Activated CD4-positive, CD25-positive, alpha-beta regulatory T cell treated with anti-CD3 and anti-CD28 coated beads, Interleukin-2, amount 50 U/mL, for 24 hours (primary cell): Measurements from ENCODE around the gene C19orf25.

Experiments used
- ATAC-seq, 2 donors: fragments of 150-1000 bp; cut with Tn5 transposase; one replicate each; pipeline ENCODE4 v1.10.0; 2021; ENCODE audit warnings: mild to moderate bottlenecking in 1 of 2, moderate library complexity in 1 of 2

Gene C19orf25

DNA sequence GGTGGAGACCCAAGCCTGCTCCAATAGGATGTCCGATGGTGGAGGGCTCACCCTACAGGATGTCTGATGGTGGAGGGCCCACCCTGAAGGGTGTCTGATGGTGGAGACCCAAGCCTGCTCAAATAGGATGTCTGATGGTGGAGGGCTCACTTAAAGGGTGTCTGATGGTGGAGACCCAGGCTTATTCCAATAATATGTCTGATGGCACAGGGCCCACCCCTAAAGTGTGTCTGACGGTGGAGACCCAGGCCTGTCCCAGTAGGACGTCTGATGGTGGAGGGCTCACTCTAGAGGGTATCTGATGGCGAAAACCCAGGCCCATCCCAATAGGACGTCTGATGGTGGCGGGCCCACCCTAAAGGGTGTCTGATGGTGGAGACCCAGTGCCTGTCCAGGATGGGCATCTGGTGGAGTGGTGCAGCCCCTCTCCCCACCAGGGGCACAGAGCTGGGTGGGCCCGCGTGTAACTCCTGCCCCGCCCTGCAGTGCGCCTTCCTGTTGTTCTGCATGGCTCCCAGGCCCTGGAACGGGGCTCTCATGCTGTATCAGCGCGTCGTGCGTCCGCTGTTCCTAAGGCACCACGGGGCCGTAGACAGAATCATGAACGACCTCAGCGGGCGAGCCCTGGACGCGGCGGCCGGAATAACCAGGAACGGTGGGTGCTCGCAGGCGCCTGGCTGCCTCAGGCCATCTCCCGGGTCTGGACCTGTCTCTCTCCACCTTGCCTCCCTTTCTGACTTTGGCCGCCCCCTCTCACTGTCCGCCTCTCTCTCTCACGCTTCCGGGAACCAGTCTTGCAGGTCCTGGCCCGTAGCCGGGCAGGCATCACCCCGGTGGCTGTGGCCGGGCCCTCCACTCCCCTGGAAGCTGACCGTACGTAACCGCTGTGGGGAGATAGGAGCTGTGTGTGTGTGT is 17.0 kb upstream of the C19orf25 start:
- ATAC-seq = no peak

GRCh38 chr19:1495051-1495798 is 16.2 kb upstream of the C19orf25 start:
- no peak for ATAC-seq

- no peak for ATAC-seq
These were observed 15.2 kb upstream of the C19orf25 start for GRCh38 chr19:1494115-1494815.

DNA sequence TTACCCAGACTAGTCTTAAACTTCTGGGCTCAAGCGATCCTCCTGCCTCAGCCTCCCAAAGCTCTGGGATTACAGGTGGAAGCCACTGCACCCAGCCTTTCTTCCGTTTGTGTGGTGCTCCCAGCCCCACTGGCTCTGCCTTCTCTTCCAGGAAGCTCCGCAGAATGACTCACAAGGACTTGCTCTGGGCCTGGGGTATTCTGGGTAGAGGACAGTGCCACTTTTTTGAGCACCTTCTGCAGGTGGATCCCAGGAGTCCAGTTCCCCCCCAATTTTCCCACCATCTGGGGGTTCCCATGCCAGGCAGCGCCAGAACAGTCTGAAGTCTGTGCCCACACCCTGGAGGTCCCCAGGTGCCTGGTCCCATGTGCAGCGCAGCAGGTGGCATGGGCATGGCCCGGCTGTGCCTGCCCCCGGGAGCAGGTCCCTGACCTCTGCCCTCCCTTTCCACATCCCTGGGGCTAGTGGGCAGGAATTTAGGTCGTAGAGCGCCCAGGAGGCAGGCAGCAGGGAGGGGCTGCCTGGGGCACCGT is 13.5 kb upstream of the C19orf25 start:
- no peak for ATAC-seq

DNA sequence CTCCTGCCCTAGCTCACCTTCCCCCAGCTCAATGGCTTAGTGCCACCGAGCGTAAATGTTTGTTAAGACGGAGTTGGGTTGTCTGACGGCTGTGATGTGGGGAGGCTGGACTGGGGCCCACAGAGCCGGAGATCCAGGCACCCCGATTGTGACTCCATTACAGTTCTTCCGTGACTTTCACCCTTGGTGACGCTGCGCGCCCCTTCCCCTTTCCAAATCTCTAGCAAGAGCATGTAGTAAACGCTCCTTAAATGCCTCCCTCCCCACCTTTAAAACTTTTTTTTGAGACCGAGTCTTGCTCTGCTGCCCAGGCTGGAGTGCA is 12.8 kb upstream of the C19orf25 start:
- no peak for ATAC-seq

DNA sequence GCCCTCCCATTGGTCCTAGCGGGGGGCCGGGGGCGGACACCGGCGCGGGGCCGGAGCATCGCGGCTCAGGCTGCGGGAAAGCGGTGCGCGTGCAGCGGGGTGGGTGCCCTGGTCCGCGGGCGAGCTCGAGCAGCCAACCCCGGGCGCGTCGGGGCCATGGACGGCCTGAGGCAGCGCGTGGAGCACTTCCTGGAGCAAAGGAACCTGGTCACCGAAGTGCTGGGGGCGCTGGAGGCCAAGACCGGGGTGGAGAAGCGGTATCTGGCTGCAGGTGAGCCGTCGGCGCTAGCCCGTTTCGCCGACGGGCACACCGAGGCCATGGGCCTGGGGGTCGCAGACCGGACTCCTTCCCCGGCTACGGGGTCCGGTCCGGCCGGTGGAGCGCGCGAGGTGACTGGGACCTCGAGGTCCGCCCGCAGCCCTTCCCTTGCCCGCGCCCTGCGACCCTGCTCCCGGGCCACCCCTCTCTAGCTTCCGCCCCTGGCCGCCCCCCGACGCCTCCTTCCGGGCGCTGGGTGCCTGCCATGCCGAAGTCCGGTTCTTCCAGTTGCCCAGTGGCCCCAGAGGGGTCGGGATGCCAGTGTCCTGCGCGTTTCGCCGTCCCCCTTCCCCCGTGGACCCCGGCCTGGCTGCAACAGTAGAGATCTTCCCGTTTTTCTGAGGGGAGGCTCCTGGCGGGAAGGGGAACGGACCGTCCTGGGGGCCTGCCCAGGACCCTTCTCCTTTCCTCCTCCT is 12.3 kb upstream of the C19orf25 start, which contains the start of gene REEP6:
Gene REEP6 (plus strand): TSS at position 68 of the 735 bp plus-strand sequence. CDS start 89 bp downstream, at position 157.
- ATAC-seq = no peak

DNA sequence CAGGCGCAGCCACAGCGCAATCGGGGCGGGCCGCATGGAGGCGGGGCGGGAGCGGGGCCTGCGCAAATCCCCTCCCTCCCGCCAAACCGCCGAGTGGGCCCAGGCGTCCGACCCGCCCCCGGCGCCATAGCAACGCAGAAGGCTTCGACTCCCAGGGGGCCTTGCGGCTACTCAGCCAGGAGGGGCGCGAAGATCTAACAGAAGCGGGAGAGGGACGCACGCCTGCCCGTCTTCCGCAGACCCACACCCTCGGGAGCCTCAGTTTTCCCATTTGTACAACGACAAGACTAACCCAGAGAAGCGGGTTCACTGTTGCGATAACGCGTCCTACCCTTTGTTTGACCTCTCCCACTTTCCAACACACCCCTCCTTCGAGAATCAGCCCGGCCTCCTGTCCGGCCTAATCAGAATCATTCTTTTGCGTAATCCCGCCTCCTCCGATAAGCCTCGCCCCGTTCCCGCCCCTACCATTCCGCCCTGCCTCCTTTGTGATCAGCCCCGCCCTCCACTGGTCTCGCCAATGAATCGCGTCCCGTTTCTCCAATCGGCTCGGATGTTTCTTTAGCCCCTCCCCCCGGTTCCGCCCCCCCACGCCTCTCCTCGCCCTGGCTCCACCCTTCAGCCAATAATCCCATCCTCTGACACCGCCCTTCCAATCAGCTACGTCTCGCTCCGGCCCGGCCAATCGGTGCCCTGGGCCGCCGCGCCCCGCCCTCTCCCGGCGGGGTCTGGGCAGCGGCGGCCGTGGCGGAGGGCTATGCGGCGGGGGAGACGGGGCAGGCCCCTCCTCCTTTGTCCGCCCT is 11.5 kb upstream of the C19orf25 start, which contains the start of gene PCSK4:
Gene PCSK4 (minus strand): TSS at position 40 of the 803 bp plus-strand sequence. CDS start 4 bp downstream, at position 36.
- ATAC-seq = peak; percentile 90 to 91

DNA sequence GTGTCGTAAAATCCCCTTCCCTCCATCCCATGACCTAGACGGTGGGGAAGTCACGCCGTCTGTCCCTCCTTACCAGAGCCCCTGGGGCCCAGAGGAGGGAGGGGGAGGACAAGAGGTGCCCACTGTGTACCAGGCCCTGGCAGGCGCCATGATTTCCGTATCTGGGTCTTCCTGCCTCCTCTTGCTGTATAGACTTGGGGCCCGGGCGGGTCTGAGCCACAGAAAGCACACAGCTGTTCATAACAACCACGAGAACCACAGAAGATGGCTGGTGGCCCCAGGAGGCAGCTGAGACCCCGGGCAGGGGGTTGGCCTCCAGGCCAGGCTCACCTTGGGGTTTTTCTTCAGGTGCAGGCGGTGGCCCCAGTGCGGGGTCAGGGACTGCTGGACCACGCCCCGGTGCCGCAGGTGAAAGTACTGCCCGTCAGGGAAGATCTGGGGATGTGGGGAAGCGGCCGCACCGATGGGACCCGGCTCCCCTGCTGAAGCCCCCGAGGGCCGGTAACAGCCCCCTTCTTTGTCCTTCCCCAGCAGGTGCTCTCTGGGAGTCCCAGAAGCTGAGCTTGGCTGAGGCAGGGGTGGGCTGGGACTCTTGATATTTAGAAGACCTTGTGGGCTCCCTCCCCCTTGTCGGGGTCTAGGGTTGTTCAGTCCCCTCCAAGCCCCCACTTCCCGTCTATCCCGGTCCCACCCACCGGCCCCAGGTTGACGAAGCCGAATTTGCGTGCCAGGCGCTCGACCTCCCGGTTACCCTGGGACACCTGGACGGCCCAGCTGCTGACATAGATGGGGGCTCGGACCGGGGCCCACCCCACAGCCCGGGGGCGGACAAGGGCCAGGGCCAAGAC is 10.7 kb upstream of the C19orf25 start:
- ATAC-seq = no peak

- no peak for ATAC-seq
These were observed 9.2 kb upstream of the C19orf25 start for GRCh38 chr19:1488282-1488601.

- ATAC-seq = no peak
These were observed 8.7 kb upstream of the C19orf25 start for GRCh38 chr19:1487576-1488281.

GRCh38 chr19:1486720-1487575 is 7.9 kb upstream of the C19orf25 start:
- ATAC-seq = no peak

GRCh38 chr19:1483979-1484428 is 5.0 kb upstream of the C19orf25 start:
- no peak for ATAC-seq

DNA sequence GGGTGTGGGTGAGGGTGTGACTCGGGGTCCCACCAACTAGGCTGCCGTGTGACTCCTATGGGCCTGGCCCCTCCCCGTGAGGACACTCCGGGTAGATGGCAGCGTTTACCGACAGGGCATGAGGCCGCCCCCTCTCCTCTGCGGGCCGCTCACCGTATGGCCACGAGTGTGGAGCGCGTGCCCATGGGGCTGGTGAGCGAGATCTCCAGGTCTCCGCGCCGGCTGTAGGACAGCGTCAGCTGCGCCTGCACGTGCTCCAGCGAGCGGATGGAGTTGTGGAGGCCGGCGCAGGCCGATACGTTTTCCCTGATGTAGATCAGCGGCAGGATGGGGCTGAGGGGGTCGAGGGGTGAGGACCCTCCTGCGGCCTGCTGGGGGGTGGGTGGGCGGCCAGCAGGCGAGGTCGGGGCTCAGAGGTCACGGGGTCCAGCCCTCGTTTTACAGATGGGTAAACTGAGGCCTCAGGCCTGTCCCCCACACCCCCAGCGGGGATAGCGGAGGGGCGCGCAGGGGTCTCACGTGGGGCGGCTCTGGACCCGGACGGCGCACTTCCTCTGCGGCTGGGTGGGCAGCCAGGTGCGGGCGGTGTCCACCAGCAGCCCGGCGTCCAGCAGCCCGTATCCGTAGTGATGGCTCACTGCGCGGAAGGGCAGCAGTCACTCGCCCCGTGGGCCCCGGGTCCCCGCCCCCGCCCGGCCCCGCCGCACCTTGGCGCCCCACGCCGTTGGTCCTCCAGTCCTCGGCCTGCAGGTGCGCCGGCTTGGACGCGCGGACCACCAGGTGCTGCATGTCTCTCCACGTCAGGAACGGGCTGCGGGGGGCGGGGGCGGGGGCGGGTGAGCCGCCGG is 4.3 kb upstream of the C19orf25 start:
- ATAC-seq = no peak

GRCh38 chr19:1482361-1483130 is 3.5 kb upstream of the C19orf25 start:
- no peak for ATAC-seq

- no peak for ATAC-seq
These were observed 2.9 kb upstream of the C19orf25 start for GRCh38 chr19:1481893-1482360.

DNA sequence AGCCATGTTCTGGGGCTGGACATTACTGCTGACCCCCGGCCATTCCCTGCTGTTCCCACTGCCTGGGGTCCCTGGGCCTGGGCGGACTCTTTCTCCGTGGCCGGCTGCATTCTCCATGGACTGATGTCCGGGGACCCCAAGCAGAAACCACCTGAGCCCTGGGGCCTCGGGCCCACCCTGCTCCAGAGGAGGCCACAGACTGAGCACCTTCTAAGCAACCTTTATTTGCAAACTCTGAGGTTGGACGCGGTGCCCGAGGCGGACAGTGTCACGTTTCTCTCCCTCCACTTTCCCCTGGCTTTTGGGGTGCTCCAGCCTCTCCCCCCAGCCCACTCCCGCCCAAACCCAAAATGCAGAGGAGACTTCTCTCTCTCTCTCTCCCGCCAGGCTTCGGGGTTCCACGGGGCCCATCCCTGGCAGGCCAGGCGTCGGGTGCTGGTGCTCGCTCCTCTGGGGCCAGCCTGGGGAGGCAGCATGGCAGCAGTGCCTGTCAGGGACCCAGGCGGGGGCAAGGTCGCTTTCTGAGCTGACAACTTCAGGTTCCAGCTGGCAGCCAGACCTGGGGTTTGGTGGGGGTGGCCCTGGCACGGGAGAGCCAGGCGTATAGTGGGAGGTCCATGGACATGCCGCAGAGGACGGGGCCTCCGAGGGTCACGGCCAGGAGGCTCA is 2.3 kb upstream of the C19orf25 start:
- no peak for ATAC-seq
